ENCODE results near the gene WASF3. TPM values are rescaled to one million over a fixed set of nuclear protein-coding genes. Genes with fewer than 3 reads are reported as not detected.

WASF3 gene
- total and polyA plus RNA-seq, 10 of the 15 experiments (the other 5 are each of a cell fraction or from before 2014, with no cell fraction given) = under 0.01 to 0.10 (median 0.01) TPM; not detected in 7

- TF ChIP-seq EP300 (IDR thresholded peaks at IDR 0.05; ENCODE audit: borderline replicate concordance in 1 of 2, control insufficient read depth in 1 of 2, low read depth in 2 of 2, low read length in 2 of 2) = no peak
Observed at GRCh38 chr13:26664876-26665275, 107.4 kb downstream of the WASF3 start (continued).

GRCh38 chr13:26668357-26669146 is 111.1 kb downstream of the WASF3 start:
- POLR2A ChIA-PET = no interaction called here
- H3K36me3 ChIP-seq (ENCODE audit: control insufficient read depth in 2 of 2, insufficient read depth in 2 of 2, low read length in 1 of 2) = no peaks in the 10 kb centered on the region

DNA sequence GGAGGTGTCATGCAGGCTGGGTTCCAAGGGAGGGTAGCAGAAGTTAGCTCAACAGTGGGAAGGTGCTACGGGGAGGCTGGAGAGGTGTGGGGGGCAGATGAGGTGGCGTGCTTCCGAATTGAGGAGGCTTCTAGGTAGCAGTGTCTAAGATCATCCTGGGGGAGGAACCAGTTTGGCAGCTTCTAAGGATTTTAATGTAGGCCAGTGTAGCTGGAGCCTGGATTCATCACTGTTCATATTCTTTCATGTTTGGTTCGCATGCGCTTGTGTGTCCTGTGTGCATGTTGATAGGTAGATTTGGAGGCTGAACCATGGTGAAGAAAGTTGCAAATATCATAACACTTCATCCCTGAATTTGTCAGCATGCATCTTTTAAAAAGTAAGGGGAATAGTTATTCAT is 116.4 kb downstream of the WASF3 start:
- no peak overlapping the region for H3K4me2 ChIP-seq (ENCODE audit: control insufficient read depth, insufficient read depth)
- no peak for DNase-seq (ENCODE audit: low read depth, low spot score)
- H3K79me2 ChIP-seq (ENCODE audit: control insufficient read depth, insufficient read depth, low read length) = no peaks in the 10 kb centered on the region
- WGBS (ENCODE audit: insufficient coverage, insufficient replicate concordance, low lambda C conversion rate, missing lambda C conversion rate) = 36% methylated on average over 5 of the region's 5 CpGs
- intact Hi-C loops (cut with micrococcal nuclease; ENCODE audit: unreplicated experiment) (no loop called here), in situ Hi-C loops (cut with MboI) (no loop called here)
- ATAC-seq = no peak
- H2AFZ ChIP-seq (ENCODE audit: control insufficient read depth, low read depth, low read length) = no peak overlapping the region
- ChIA-PET RAD21 (ENCODE audit: unreplicated experiment) (no interaction called here), SMC1A (ENCODE audit: uncharacterized antibody, unreplicated experiment) (no interaction called here), CTCF (no interaction called here), POLR2A (no interaction called here)
- no peak overlapping the region for H3K9ac ChIP-seq (ENCODE audit: control insufficient read depth, insufficient read depth, low read length)
- no peak overlapping the region for H3K4me3 ChIP-seq
- no peak for FAIRE-seq
- H3K9me3 ChIP-seq (replicated peaks; ENCODE audit: control insufficient read depth, insufficient read depth, low read length) = no peaks in the 10 kb centered on the region
- H3K4me1 ChIP-seq (ENCODE audit: control insufficient read depth, insufficient read depth, low read length) = no peaks in the 10 kb centered on the region
- no peaks in the 10 kb centered on the region for H3K36me3 ChIP-seq (ENCODE audit: control insufficient read depth in 2 of 2, insufficient read depth in 2 of 2, low read length in 1 of 2)
- no peaks in the 10 kb centered on the region for H4K20me1 ChIP-seq (ENCODE audit: control insufficient read depth, insufficient read depth)
- TF ChIP-seq BACH1 (IDR thresholded peaks at IDR 0.05; ENCODE audit: borderline replicate concordance) = no peak
- TF ChIP-seq WRNIP1 (IDR thresholded peaks at IDR 0.05; ENCODE audit: borderline replicate concordance, low read depth, low read length) = no peak
- H3K27me3 ChIP-seq (replicated peaks in 1 of 2; ENCODE audit: control insufficient read depth in 2 of 2, insufficient read depth in 2 of 2, low read length in 1 of 2) = no peaks in the 10 kb centered on the region
- BruUV-seq (replicated peaks) = no TSS peak
- no peak overlapping the region for H3K27ac ChIP-seq (ENCODE audit: control insufficient read depth, insufficient read depth)

More at GRCh38 chr13:26668357-26669146, 111.1 kb downstream of the WASF3 start:
- RAD21 ChIA-PET (ENCODE audit: unreplicated experiment) = no interaction called here
- no peak for TF ChIP-seq CBFB (IDR thresholded peaks at IDR 0.05; ENCODE audit: low read depth)
- in situ Hi-C loops (cut with MboI) (no loop called here), intact Hi-C loops (cut with micrococcal nuclease; ENCODE audit: unreplicated experiment) (no loop called here)
- FAIRE-seq (no peak), ATAC-seq (no peak), DNase-seq (ENCODE audit: low read depth, low spot score) (no peak)
- Histone ChIP-seq H3K27ac (ENCODE audit: control insufficient read depth, insufficient read depth) (no peak overlapping the region), H3K4me2 (ENCODE audit: control insufficient read depth, insufficient read depth) (no peak overlapping the region), H3K4me1 (ENCODE audit: control insufficient read depth, insufficient read depth, low read length) (no peaks in the 10 kb centered on the region), H3K9me3 (replicated peaks; ENCODE audit: control insufficient read depth, insufficient read depth, low read length) (no peaks in the 10 kb centered on the region), H2AFZ (ENCODE audit: control insufficient read depth, low read depth, low read length) (no peak overlapping the region), H3K4me3 (no peak overlapping the region), H3K27me3 (replicated peaks in 1 of 2; ENCODE audit: control insufficient read depth in 2 of 2, insufficient read depth in 2 of 2, low read length in 1 of 2) (no peaks in the 10 kb centered on the region), H3K9ac (ENCODE audit: control insufficient read depth, insufficient read depth, low read length) (no peak overlapping the region), H4K20me1 (ENCODE audit: control insufficient read depth, insufficient read depth) (no peaks in the 10 kb centered on the region), H3K79me2 (ENCODE audit: control insufficient read depth, insufficient read depth, low read length) (no peaks in the 10 kb centered on the region)
- no TSS peak for BruUV-seq (replicated peaks)
- CTCF ChIA-PET = no interaction called here
- WGBS (ENCODE audit: insufficient coverage, insufficient replicate concordance, low lambda C conversion rate, missing lambda C conversion rate) = 16% methylated on average over 5 of the region's 5 CpGs
- SMC1A ChIA-PET (ENCODE audit: uncharacterized antibody, unreplicated experiment) = no interaction called here
